GM11168 (cell line): ENCODE results near the gene RAC2.
"Not testable (repeated sequence)": the region's sequence is repeated elsewhere in the genome, so short reads cannot be mapped to it uniquely, and the experiment has no call there.

Experiments used
- in situ Hi-C: fragments of 300-500 bp; cut with MboI; formaldehyde crosslinking; loops from one replicate; pipeline ENCODE4 v1.12.0; 2022; ENCODE audit warnings: low sequenced_read_pairs; ENCODE audit not compliant: unreplicated experiment

The RAC2 gene

GRCh38 chr22:37208401-37209139 is 35.5 kb downstream of the RAC2 start:
- in situ Hi-C loops: no loop called here

- in situ Hi-C loops: no loop called here
Observed at GRCh38 chr22:37207981-37208380, 36.1 kb downstream of the RAC2 start.

- in situ Hi-C loops: no loop called here
Observed at GRCh38 chr22:37206841-37207821, 36.9 kb downstream of the RAC2 start.

- in situ Hi-C loops: no loop called here
Observed at GRCh38 chr22:37206118-37206840, 37.8 kb downstream of the RAC2 start.

- in situ Hi-C loops: no loop called here
Observed at GRCh38 chr22:37205046-37205445, 39.0 kb downstream of the RAC2 start.

GRCh38 chr22:37204045-37204655 is 39.9 kb downstream of the RAC2 start:
- in situ Hi-C loops: no loop called here

GRCh38 chr22:37203354-37204044 is 40.6 kb downstream of the RAC2 start:
- in situ Hi-C loops: no loop called here

- in situ Hi-C loops: no loop called here
Observed at GRCh38 chr22:37202716-37203115, 41.4 kb downstream of the RAC2 start.

- in situ Hi-C loops: no loop called here
Observed at GRCh38 chr22:37202001-37202555, 42.0 kb downstream of the RAC2 start.

- in situ Hi-C loops: not testable (repeated sequence)
Observed at GRCh38 chr22:37201443-37201820, 42.6 kb downstream of the RAC2 start.

GRCh38 chr22:37199760-37200108 is 44.3 kb downstream of the RAC2 start:
- in situ Hi-C loops: no loop called here

GRCh38 chr22:37199103-37199759 is 44.8 kb downstream of the RAC2 start:
- in situ Hi-C loops: no loop called here

GRCh38 chr22:37198258-37199102 is 45.6 kb downstream of the RAC2 start:
- in situ Hi-C loops: no loop called here

- in situ Hi-C loops: no loop called here
Observed at GRCh38 chr22:37197451-37198257, 46.4 kb downstream of the RAC2 start.

GRCh38 chr22:37196539-37197450 is 47.3 kb downstream of the RAC2 start:
- in situ Hi-C loops: no loop called here

GRCh38 chr22:37195921-37196320 is 48.1 kb downstream of the RAC2 start:
- in situ Hi-C loops: no loop called here
